C4-2B (cell line): ENCODE results near the gene TP53TG5.

Experiments
- H3K27ac ChIP-seq: fragments of 450-650 bp; 2 replicates; pipeline ENCODE4 v1.5.1; 2017
- CTCF ChIP-seq: fragments of 450-650 bp; conservative IDR thresholded peaks from 2 replicates; pipeline ENCODE4 v1.5.1; 2017; ENCODE audit warnings: mild to moderate bottlenecking
- ZFX ChIP-seq: fragments of 450-650 bp; IDR thresholded peaks from 2 replicates; pipeline ENCODE4 v1.6.1; 2017

Gene TP53TG5

GRCh38 chr20:45347297-45347935 is 30.7 kb downstream of the TP53TG5 start:
- H3K27ac ChIP-seq: peak overlapping the region; percentile 89
- TF ChIP-seq CTCF (no peak), ZFX (no peak)

- H3K27ac ChIP-seq: peak overlapping the region; percentile 89
- TF ChIP-seq ZFX (no peak), CTCF (no peak)
Measured at GRCh38 chr20:45346851-45347250, 31.3 kb downstream of the TP53TG5 start.

GRCh38 chr20:45346291-45346718 is 31.8 kb downstream of the TP53TG5 start:
- TF ChIP-seq ZFX: no peak
- no peak for TF ChIP-seq CTCF
- peak overlapping the region; percentile 86 for H3K27ac ChIP-seq

GRCh38 chr20:45345104-45345936 is 32.8 kb downstream of the TP53TG5 start:
- H3K27ac ChIP-seq: peak overlapping the region; percentile 86
- TF ChIP-seq ZFX (no peak), CTCF (no peak)

- peak overlapping the region; percentile 86 for H3K27ac ChIP-seq
- TF ChIP-seq CTCF (no peak), ZFX (no peak)
Measured at GRCh38 chr20:45344168-45344860, 33.8 kb downstream of the TP53TG5 start.

- peak overlapping the region; percentile 86 for H3K27ac ChIP-seq
- TF ChIP-seq ZFX: no peak
- TF ChIP-seq CTCF: no peak
Measured at GRCh38 chr20:45343532-45344167, 34.5 kb downstream of the TP53TG5 start.
